Erythroblast (primary cell): ENCODE results near the gene GARIN5A.

Experiments used
- GATA1 ChIP-seq: IDR thresholded peaks from 2 replicates; pipeline ENCODE4 v1.6.1; 2011; ENCODE audit warnings: low read depth, mild to moderate bottlenecking, control low read depth, low read length, moderate library complexity
- POLR2A ChIP-seq: IDR thresholded peaks from 2 replicates; pipeline ENCODE4 v1.6.1; 2011; ENCODE audit warnings: mild to moderate bottlenecking, low read length

- no peak for TF ChIP-seq POLR2A
- no peak for TF ChIP-seq GATA1
These were observed 41.7 kb upstream of the GARIN5A start for GRCh38 chr19:50518091-50519005.
